GM19239 (cell line): ENCODE results near the gene OR11A1.

ENCODE experiments used
- DNase-seq: peaks from one replicate; pipeline ENCODE4 v3.0.0; 2011; ENCODE audit warnings: low spot score; ENCODE audit not compliant: insufficient read length
- FAIRE-seq: peaks from 2 replicates; lab custom pipeline; 2011; peaks lifted over from hg19 to GRCh38; lab: Jason Lieb, UNC

Gene OR11A1

DNA sequence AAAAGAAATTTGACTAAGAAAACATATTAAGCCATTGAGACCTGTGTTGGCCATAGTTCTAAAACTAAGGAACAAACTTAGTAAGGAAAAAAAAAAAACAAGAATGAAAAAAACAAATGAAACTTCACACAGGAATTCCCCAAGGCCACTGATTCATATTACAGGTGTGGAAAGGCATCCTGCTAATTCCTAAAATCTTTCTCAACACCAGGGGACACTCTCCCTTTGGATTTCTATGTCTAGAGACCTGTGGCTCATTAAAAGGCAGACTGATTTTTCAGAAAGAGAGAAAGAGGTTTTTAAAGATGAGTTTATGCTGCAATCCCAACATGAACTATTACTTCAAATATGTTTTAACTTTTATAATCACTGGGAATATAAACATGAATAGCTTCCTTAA is 42.3 kb downstream of the OR11A1 start, which contains the start of gene OR12D1:
Gene OR12D1 (plus strand): TSS at position 341 of the 400 bp plus-strand sequence.
- DNase-seq: no peak
- no peak for FAIRE-seq

DNA sequence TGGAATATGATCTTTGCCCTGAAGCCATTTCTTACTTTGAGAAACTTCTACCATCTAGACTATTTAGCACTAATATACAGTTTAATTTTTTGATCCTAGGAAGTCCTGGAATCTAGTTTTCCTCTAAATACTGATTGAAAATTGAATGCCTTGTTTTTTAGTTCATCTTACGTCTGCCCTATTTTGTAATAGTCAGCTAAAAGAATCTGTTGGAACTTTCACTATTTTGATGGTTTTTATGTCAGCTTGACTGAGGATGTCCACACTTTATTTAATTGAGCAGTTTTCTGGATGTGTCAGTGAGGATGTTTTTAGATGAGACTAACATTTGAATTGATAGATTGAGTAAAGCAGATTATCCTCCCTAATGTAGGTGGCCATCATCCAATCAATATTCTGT is 53.1 kb downstream of the OR11A1 start:
- DNase-seq (no peak), FAIRE-seq (no peak)

DNA sequence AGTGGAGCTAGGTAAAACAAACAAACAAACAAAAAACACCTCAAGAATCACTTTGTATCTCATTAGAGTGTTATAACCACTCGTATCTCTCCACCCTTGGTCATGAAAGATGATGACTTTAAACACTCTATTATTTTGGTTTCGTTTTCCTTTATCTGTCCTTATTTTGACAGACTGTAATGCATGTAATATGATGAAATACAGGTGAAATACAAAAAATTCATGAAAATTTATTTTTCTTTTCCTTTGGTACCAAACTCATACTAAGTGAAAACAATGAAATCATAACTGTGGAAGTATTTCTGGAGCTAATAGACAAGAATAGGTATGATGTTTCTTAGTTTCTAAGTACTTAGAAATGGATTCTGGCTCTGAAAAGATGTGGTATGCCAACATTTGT is 57.3 kb downstream of the OR11A1 start:
- FAIRE-seq: no peak
- no peak for DNase-seq

DNA sequence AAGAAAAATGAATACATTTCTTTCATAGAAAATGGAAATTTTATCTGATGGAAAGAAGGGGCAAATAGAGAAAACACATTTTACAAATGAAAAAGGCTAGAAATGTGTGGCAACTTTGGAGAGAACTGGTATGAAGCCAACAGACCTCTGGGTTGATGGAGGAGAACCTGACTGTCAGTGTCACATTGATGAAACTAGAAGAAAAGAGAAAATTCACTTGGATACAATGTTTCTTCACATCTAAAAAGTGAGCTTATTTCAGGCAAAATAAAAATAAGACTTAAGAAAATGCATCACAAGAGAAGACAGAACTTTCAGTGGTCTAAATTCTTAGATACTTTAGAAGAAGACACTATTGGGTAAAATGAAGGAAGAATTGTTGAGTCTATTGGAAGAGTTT is 61.5 kb downstream of the OR11A1 start, which contains the start of gene OR12D2:
Gene OR12D2 (plus strand): TSS at position 301 of the 400 bp plus-strand sequence. CDS start 1,069 bp downstream, outside the sequence.
- no peak for DNase-seq
- FAIRE-seq: no peak

DNA sequence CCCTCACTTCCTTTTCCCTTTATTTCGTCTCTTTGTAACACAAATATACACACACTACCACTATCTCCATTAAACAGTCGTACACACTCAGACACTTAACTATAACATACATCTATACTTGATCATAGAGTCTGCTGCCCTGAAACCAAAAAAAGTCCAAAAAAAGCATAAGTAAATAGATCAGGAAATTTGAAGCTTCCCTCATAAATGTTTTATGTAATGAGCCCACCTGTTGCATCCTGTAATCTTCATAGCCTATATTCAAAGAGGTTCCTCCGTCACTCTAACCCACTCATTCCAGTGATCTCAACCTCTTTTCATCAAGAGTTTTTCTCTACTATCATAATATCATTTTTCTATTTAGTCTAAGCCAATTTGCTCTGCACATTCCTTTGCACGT is 68.3 kb downstream of the OR11A1 start:
- DNase-seq: no peak
- no peak for FAIRE-seq

DNA sequence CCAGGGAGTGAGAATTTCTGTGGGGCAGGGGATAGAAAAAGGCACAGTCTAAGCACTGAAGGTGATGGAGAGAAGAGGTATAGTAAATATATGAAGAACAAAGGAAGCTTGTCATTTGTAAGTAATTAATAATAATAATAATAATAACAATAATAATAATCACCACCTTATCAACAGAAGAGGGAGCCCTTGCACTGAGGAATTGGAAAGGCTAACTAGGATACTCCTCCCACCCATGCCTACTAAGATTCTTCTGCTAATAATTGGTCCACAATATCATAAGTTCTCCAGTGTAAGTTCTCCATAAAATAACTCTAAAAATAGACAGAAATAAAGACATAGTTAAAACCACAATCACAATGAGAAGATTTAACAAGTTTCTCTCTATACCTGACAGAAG is 80.9 kb downstream of the OR11A1 start:
- no peak for FAIRE-seq
- DNase-seq: no peak
